MCF 10A (cell line): Measurements from ENCODE around the gene SIGLEC1. TPM values are rescaled to one million over a fixed set of nuclear protein-coding genes. Genes with fewer than 3 reads are reported as not detected.

Experiments used
- BruUV-seq: library from RNA; stranded (reverse); fragments of 400-500 nt; replicated peaks from 2 replicates; lab custom pipeline; 2021; lab: Mats Ljungman, UMichigan
- CTCF ChIA-PET: fragments of 300-600 bp; sonication (Branson Sonifier 250); formaldehyde crosslinking; extraction: SDS; loops from one replicate; lab custom pipeline; 2021; ENCODE audit warnings: antibody characterized with exemption, inconsistent platforms; lab: Yijun Ruan, JAX
- POLR2A ChIA-PET: fragments of 300-600, 350-650 bp; sonication (Branson Sonifier 250); formaldehyde crosslinking; extraction: SDS; loops from one replicate; lab custom pipeline; 2020; ENCODE audit warnings: antibody characterized with exemption, inconsistent platforms; lab: Yijun Ruan, JAX
- DNase-seq: peaks from one replicate; pipeline ENCODE4 v3.0.0-alpha.2; 2018; ENCODE audit not compliant: unreplicated experiment
- H3K27ac Mint-ChIP-seq: one replicate; pipeline ENCODE4 v1.8.0; 2022; ENCODE audit warnings: mild to moderate bottlenecking, low read depth, mixed read lengths; ENCODE audit not compliant: unreplicated experiment
- H3K27me3 Mint-ChIP-seq: one replicate; pipeline ENCODE4 v1.8.0; 2022; ENCODE audit warnings: mixed read lengths; ENCODE audit not compliant: insufficient read depth, unreplicated experiment
- H3K36me3 Mint-ChIP-seq: one replicate; pipeline ENCODE4 v1.8.0; 2022; ENCODE audit warnings: mild to moderate bottlenecking, moderate library complexity, mixed read lengths; ENCODE audit not compliant: insufficient read depth, unreplicated experiment
- H3K4me1 Mint-ChIP-seq: one replicate; pipeline ENCODE4 v1.8.0; 2022; ENCODE audit warnings: mixed read lengths; ENCODE audit not compliant: insufficient read depth, unreplicated experiment
- H3K4me3 Mint-ChIP-seq: one replicate; pipeline ENCODE4 v1.8.0; 2022; ENCODE audit warnings: mild to moderate bottlenecking, moderate library complexity, mixed read lengths; ENCODE audit not compliant: unreplicated experiment
- H3K9me3 Mint-ChIP-seq: one replicate; pipeline ENCODE4 v1.8.0; 2022; ENCODE audit warnings: mixed read lengths; ENCODE audit not compliant: unreplicated experiment
- intact Hi-C: fragments of 100-400 bp; cut with micrococcal nuclease; formaldehyde crosslinking; loops from 2 replicates; pipeline ENCODE4 v1.14.1; 2022
- total RNA-seq: library from RNA; stranded (reverse); gene quantifications from 2 replicates; pipeline ENCODE4 v1.2.3, GENCODE V29; 2022
- TF ChIP-seq, protein P1 (sequence below): fragments of 200-600 bp; IDR thresholded peaks from one replicate; pipeline ENCODE4 v1.8.0; 2022; ENCODE audit warnings: antibody characterized with exemption, mild to moderate bottlenecking; ENCODE audit not compliant: unreplicated experiment

Gene SIGLEC1
- total RNA-seq, 1 experiment from 2014 or later = not detected

DNA sequence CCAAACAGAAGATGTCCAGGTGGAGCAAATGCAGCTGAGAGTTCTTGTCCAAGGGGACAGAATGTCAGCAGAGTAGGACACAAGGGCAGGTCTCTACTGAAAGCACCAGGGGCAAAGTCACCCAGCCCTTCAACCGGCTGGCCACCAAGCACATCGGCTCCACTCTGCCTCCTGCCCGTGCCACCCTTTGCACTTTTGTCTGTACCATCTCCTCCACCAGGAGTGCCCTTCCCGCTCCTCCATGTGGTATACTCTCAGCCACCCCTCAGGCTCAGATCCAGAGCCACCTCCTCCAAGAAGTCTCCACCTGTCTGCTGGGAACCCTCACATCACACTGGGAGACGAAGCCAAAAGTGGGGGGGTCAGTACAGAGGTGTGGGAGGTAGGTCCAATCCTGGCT is 16.0 kb upstream of the SIGLEC1 start:
- ChIA-PET CTCF (interaction anchor here (0.6 to 2.3 kb wide), 6 partner anchors 10 to 92 kb away, joined by 3 to 10 read pairs (median 6); partner anchors contain the start of gene AP5S1), POLR2A (interaction anchor here (1.1 kb wide), 1 partner anchor 34 kb away, joined by 3 read pairs; no protein-coding TSS in a partner anchor)
- no TSS peak for BruUV-seq
- DNase-seq = no peak
- H3K4me3 Mint-ChIP-seq = no peak overlapping the region
- H3K36me3 Mint-ChIP-seq = peaks cover 2% of the 10 kb centered on the region
- intact Hi-C loops = no loop called here
- peaks cover 30% of the 10 kb centered on the region for H3K27me3 Mint-ChIP-seq
- no peak overlapping the region for H3K27ac Mint-ChIP-seq
- peaks cover 18% of the 10 kb centered on the region for H3K4me1 Mint-ChIP-seq
- TF ChIP-seq, protein P1, sequence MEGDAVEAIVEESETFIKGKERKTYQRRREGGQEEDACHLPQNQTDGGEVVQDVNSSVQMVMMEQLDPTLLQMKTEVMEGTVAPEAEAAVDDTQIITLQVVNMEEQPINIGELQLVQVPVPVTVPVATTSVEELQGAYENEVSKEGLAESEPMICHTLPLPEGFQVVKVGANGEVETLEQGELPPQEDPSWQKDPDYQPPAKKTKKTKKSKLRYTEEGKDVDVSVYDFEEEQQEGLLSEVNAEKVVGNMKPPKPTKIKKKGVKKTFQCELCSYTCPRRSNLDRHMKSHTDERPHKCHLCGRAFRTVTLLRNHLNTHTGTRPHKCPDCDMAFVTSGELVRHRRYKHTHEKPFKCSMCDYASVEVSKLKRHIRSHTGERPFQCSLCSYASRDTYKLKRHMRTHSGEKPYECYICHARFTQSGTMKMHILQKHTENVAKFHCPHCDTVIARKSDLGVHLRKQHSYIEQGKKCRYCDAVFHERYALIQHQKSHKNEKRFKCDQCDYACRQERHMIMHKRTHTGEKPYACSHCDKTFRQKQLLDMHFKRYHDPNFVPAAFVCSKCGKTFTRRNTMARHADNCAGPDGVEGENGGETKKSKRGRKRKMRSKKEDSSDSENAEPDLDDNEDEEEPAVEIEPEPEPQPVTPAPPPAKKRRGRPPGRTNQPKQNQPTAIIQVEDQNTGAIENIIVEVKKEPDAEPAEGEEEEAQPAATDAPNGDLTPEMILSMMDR = no peak
- no peaks in the 10 kb centered on the region for H3K9me3 Mint-ChIP-seq

DNA sequence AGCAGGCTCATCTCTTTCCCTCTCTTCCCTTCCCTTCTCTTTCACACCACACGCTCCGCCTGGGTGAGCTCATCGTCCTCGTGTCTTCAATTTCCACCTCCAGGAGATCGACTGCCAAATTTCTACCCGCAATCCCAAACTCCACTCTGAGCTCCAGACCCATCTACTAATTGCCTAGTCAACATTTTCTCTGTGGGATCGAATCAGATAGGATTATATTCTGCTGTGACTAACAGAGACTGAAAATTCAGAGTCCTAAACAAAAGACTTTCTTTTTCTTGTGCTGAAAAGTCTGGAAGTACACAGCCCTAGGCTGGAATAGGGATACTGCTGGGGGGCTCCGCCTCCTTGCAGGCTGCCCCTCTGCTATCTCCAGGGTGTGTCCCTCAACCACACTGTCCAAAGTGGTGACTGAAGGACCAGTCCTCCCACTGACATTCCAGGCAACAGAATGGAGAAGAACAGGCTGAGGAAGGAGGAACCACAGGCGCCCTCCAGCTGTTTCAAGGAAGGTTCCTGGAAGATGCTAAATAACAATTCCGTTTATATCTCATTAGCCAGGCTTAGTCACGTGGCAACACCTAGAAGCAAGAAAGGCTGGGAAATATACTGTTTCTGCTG is 15.1 kb upstream of the SIGLEC1 start:
- BruUV-seq = no TSS peak

GRCh38 chr20:3724356-3724755 is 12.0 kb upstream of the SIGLEC1 start:
- POLR2A ChIA-PET = interaction anchor here (0.6 to 1.1 kb wide), 3 partner anchors 43 to 737 kb away, joined by 3 to 4 read pairs (median 3); partner anchors contain the start of gene ADISSP
- BruUV-seq = no TSS peak
- no peak for DNase-seq
- Mint-ChIP-seq H3K4me1 (peaks cover 13% of the 10 kb centered on the region), H3K4me3 (no peak overlapping the region), H3K27me3 (peaks cover 66% of the 10 kb centered on the region), H3K36me3 (no peaks in the 10 kb centered on the region), H3K9me3 (no peaks in the 10 kb centered on the region), H3K27ac (no peak overlapping the region)
- intact Hi-C loops = no loop called here
- TF ChIP-seq, protein P1 = no peak
- CTCF ChIA-PET = interaction anchor here (0.6 to 1.1 kb wide), 6 partner anchors 13 to 847 kb away, joined by 3 to 5 read pairs (median 4); no protein-coding TSS in a partner anchor

More for the DNA sequence above, 15.1 kb upstream of the SIGLEC1 start:
- TF ChIP-seq, protein P1 = no peak
- CTCF ChIA-PET = interaction anchor here (0.8 to 2.9 kb wide), 6 partner anchors 9 to 28 kb away, joined by 3 to 20 read pairs (median 5); no protein-coding TSS in a partner anchor
- POLR2A ChIA-PET = interaction anchor here (0.7 to 1.5 kb wide), 4 partner anchors 16 to 125 kb away, joined by 3 to 6 read pairs (median 4); partner anchors contain the start of gene ADISSP
- H3K9me3 Mint-ChIP-seq = no peaks in the 10 kb centered on the region
- intact Hi-C loops = no loop called here
- DNase-seq = peak; percentile 26
- H3K36me3 Mint-ChIP-seq = no peaks in the 10 kb centered on the region
- peaks cover 36% of the 10 kb centered on the region for H3K27me3 Mint-ChIP-seq
- peaks cover 13% of the 10 kb centered on the region for H3K4me1 Mint-ChIP-seq
- peak overlapping the region; percentile 42 for H3K4me3 Mint-ChIP-seq
- no peak overlapping the region for H3K27ac Mint-ChIP-seq

- POLR2A ChIA-PET = no interaction called here
- CTCF ChIA-PET = interaction anchor here (0.9 to 1.6 kb wide), 2 partner anchors 12 to 25 kb away, joined by 3 read pairs; no protein-coding TSS in a partner anchor
- Mint-ChIP-seq H3K4me1 (peaks cover 13% of the 10 kb centered on the region), H3K4me3 (no peak overlapping the region), H3K36me3 (no peaks in the 10 kb centered on the region), H3K9me3 (no peaks in the 10 kb centered on the region), H3K27me3 (peaks cover 66% of the 10 kb centered on the region), H3K27ac (no peak overlapping the region)
- intact Hi-C loops = no loop called here
- no TSS peak for BruUV-seq
- TF ChIP-seq, protein P1 = no peak
- DNase-seq = no peak
Measured at GRCh38 chr20:3723284-3723683, 10.9 kb upstream of the SIGLEC1 start.
